IPS-NIHi11 (cell line): ENCODE results near the gene GRIK4.
"Not testable (repeated sequence)": the region's sequence is repeated elsewhere in the genome, so short reads cannot be mapped to it uniquely, and the experiment has no call there.

Experiments used
- DNase-seq: peaks from one replicate; pipeline ENCODE4 v3.0.0; 2012; ENCODE audit warnings: mixed read lengths, low spot score

GRIK4 gene

GRCh38 chr11:120606211-120607010 lies 94.9 kb downstream of the GRIK4 start:
- DNase-seq, result no peak

GRCh38 chr11:120608061-120608460 lies 96.5 kb downstream of the GRIK4 start:
- no peak for DNase-seq

- DNase-seq, result peak; percentile 58
Observed at GRCh38 chr11:120608760-120609211, 97.2 kb downstream of the GRIK4 start.

GRCh38 chr11:120610111-120610510 lies 98.6 kb downstream of the GRIK4 start:
- no peak for DNase-seq

- no peak for DNase-seq
Observed at GRCh38 chr11:120611581-120611980, 100.0 kb downstream of the GRIK4 start.

GRCh38 chr11:120612513-120613263 lies 101.1 kb downstream of the GRIK4 start:
- no peak for DNase-seq

GRCh38 chr11:120613264-120614226 lies 102.0 kb downstream of the GRIK4 start:
- no peak for DNase-seq

GRCh38 chr11:120615391-120615790 lies 103.8 kb downstream of the GRIK4 start:
- no peak for DNase-seq

- no peak for DNase-seq
Observed at GRCh38 chr11:120618399-120618798, 106.9 kb downstream of the GRIK4 start.

DNA sequence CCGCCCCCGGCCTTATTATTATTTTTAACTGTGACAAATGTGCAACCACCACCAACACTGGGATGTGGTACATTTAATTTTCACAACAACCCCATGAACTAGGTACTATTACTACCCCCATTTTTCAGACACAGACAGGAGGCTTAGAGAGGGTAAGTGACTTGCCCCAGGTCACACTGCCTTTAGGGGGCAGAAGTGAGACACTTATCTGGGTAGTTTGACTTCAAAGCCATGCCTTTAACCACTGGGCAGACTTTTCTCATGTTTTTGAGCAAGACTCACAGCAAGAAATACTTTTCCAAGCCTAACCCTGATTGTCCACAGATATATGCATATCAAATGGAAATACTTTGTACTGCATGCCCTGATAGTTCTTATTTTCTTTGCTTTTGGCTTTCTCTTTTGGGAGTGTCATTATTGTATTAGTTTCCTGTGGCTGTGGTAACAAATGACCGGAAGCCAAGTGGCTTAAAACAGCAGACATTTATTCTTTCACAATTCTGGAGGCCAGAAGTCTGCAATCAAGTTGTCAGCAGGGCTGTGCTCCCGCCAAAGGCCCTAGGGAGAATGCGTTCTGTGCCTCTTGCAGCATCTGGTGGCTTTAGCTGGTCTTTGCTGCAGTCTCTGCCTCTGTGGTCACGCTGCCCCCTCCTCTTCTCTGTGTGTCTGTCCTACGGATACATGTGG lies 110.8 kb downstream of the GRIK4 start:
- no peak for DNase-seq

DNA sequence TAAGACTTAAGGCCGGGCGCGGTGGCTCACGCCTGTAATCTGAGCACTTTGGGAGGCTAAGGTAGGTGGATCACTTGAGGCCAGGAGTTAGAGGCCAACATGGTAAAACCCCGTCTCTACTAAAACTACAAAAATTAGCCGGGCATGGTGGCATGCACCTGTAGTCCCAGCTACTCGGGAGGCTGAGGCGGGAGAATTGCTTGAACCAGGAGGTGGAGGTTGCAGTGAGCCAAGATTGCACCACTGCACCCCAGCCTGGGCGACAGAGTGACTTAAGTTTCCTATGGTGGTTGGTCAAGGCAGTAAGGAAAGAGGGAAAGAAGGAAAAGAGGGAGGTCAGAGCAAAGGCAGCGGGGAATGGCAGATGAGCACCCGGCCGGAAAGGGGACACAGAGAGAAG lies 113.4 kb downstream of the GRIK4 start:
- DNase-seq, result not testable (repeated sequence)

DNA sequence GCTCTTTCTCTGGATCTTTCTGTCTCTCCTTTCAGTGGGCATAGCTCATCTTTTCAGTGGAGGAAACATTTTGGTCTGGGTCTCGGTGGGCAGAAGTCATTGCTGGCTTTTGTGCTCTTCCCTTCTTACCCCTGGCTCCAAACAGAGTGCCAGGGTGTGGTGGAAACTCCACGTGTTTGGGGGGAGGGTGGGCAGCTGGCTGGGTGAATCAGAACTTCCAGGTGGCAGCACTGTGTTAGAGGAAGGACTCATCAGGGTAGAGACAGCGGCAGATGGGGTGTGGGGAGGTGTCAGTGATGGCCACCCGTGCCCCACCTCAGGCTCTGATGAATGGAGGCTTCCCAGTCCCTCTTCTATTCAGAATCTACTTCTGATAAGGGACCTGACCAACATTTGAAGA lies 114.0 kb downstream of the GRIK4 start:
- DNase-seq, result no peak

DNA sequence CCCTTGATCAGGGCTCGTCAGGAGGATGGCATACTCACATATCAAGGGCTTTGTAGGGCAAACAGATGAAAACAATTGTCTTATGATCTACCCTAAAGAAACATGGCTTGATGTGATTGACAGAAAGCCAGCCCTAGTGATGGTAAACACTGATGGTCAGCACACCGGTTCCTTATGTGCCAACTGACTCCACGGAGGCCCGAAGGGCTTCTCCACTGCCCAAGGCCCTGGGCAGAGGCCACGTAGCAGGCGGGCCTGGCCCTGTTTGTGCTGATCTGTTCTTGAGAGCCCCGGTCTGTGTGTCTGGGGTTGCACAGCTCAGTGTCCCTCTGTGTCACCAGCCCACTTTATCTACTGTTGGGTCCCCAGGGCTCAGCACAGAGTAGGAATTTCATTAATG lies 115.2 kb downstream of the GRIK4 start:
- no peak for DNase-seq

DNA sequence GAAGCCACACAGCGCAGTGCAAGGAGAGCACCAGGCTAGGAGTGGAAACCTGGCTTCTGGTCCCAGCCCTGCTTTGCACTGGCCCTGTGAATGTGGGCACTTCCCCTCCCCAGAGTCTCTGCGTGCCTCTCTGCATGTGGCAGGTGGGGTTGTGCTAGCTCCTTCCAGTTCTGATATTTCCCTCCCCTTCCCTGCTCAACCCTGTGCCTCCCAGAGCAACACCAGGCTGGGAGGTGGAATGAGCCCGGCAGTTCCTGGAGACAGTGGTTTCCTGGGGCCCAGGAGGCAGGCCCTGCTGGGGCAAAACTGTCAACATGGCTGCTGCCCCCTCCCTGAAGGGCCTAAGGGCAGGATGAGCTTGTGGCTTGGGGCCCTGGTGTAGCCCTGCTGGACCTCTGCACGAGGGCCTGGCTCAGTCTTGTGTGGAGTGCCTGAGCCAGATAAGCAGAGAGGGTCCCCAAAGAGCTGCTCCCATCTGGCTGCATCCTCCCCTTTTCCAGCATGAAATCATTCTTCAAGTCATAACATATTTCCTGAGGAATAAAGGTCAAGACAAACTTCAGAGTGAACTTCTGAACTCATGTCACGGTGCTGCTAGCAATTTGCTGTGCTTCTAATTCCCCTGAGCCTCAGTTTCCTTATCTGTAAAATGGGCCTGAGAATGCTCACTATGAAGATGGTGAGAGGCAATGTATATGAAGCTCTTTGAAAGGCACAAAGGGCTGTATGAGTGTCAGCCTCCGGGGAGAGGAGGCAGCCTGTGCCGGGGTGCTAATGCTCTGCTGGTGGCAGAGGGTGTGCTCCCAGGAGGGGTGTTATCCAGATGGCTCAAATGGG lies 116.0 kb downstream of the GRIK4 start:
- no peak for DNase-seq

DNA sequence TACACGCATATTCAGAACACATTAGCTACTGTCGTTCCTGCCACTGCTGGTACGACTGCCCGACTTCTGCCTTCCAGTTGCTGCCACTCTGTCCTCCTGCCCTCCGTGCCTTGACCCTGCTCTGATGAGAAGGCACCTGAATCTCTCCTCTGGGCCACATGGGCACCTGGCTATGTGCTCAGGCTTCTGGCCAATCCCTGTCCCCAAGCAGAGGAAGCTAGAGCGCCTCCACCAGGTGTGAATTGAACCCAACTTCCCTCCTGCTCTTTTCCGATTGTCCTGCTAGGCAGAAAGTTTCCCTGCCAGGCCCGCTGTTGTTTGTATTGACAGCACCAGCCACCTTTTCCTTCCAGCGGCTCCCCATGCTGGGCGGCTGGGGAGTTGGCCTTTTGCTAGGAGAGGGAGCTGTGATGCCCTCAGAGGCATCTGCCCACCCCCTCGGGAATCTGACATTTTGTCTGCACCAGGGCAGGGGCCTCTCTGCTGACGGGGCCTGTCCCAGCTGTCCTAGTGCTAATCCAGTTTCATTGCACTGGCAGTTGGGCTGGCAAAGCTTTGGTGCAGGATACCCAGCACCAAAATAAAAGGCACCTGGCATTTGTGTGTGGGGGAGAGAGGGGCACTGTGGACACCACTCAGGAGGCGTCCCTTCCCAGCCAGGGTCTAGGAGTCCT lies 118.0 kb downstream of the GRIK4 start:
- peak; percentile 34 for DNase-seq

- DNase-seq, result no peak
Observed at GRCh38 chr11:120630122-120630521, 118.6 kb downstream of the GRIK4 start.

DNA sequence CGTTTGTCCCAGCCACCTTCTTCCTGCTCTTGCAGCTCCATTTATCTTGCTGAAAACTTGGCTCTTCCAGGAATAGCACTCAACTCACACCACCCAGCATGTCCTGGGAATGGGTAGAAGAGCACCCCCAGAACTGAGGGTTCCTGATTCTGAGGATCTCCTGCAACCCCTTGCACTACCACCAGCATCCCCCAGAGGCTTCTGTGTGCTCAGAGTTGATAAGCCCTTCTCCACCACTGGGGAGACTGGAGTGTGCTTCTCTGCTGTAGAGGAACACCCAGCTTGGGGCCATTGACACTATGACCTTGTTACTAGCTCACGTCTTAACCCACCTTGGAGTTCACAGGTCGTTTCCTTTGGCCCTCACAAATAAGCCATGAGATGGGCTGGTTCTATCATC lies 121.0 kb downstream of the GRIK4 start:
- DNase-seq, result peak; percentile 48

DNA sequence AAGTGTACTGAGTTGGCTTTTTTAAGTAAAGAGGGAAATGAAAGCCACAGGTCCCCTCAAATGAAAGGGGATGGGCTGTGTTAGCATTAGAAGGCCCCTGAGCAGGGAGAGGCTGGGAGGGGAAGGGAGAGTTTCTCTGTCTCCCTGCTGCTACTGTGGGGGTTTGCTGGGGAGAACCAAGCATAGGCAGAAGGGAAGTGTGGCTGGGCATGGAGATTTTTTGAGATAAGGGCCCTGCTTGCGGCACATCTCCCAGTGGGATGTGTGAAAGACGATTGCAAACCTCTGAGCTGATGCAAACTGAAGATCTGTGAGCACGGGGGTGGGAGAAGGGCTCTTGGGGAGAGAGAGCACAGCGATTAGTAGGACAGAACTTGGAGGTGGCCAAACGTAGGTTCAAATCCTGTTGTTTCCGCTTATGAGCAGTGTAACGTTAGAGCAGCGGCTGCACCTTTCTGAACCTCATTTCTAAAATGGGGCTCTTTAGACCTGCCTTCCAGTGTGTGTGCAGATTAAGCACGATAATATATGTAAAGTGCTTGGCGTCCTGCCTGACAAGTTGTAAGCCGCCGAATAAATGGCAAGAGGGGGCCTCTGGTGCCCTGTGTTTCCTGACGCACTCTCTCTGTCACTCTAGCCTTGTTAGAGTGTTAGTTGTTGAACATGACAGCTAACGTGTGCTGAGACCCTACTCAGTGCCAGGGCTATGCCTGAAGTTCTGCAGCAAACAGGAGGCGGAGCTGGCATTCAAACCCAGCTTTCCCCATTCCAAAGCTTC lies 122.3 kb downstream of the GRIK4 start:
- no peak for DNase-seq

GRCh38 chr11:120634706-120635105 lies 123.2 kb downstream of the GRIK4 start:
- DNase-seq, result no peak
